Measurements from ENCODE around the gene TNNT2. TPM values are rescaled to one million over a fixed set of nuclear protein-coding genes. Genes with fewer than 3 reads are reported as not detected.

Gene TNNT2
- total RNA-seq, 1 donor from 2014 or later: 0.88 TPM

DNA sequence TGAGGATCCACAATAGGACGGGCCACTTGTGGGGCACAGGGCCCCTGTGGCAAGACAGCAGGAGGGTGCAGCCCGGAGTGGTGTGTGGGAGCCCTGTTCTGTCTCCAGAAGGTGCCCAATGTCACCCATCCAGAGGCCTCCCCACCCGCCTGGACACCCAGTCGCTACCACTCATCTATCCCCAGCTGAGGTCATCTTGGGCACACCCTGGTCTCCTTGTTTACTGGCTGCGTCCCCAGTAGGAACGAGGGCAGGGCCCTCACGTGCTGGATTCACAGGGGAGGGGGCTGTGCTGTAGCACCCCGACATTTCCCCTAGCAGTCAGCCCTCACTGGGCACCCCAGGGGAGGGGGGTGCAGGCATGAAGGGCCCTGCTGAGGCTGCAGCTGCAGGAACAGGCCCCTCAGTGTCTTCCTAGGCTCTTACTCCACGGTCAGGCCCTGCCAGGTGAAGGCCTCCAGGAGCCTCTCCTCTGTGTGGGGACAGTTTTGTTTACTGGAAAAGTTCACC is 2.3 kb upstream of the TNNT2 start:
- DNase-seq (ENCODE audit: extremely low read depth, low read depth, low spot score): no peak

DNA sequence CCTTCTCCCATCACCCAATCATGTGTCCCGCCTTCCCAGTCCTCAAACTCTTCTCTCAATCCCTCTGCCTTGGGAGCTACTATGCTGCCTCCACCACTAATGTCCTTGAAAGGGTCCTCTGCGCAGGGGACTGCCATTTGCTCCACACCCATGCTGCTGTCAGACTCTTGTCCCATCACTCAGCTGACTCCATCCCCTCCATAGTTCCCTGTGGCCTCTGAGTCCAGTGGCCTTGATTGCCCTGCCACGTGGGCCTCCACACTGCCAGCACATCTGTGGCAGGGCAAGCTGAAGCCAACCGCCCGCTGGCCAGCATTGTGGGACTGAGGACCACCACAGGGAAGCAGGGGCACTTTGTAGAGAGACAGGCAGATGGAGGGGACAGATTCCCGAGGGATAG is 1.3 kb upstream of the TNNT2 start:
- DNase-seq (ENCODE audit: extremely low read depth, low read depth, low spot score): no peak

DNA sequence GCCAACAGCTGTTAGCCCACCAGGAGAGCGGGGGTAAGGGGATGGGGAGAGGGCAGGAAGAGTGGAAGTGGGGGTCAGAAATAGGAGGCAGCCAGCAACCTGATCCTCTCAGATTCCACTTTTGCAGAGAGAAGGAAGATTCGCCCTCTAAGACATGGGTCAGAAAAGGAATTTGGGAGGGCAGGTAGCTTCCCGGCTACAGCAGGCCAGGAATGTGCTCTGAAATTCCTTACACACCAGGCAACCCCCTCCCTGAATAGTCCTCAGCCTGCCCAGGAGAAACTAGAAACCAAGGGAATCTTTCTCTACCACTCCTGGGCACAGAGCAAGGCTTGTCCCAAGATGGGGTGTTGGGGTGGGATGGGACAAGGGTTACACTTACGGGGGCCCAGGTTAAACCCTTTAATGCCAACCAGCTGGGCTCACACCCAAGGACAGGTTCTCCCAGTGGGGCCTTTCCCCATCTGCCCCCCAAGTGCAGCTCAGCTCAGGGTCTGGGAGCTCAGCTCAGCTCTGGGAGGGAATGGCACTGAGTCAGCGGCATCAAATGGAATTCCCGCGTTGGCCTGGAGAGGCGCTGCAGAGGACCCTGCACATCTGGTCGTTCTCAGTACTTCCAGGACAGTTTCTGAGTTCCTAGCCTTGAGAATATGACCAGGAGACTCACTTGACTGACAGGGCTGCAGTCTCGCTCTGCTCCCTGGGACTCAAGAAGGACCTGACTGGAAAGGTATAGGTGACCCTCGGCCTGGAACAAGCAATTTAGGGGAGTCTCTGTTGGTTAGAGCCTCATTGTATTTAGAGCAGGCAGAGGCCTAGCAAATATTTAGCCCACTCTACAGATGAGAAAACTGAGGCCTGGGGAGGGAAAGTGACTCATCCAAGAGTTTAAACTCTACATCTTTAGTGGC is 761 bp downstream of the TNNT2 start:
- peak; percentile 9 for DNase-seq (ENCODE audit: extremely low read depth, low read depth, low spot score)

DNA sequence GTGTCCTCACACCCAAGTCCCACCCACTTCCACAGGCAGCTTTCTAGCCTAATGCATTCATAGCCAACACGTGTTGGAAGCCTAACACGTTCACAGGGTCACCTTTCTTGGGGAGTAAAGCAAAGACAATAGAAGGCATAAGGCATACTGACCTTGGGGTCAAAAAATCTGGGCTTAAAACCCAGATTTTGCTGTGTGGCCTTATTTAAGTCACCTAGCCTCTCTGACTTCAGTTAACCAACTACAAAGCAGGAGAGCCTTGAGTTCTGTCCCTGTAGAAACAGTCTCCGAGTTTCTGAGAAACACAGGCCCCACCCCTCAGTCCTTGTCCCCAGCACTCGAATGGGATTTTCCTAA is 1.4 kb downstream of the TNNT2 start:
- DNase-seq (ENCODE audit: extremely low read depth, low read depth, low spot score): no peak

DNA sequence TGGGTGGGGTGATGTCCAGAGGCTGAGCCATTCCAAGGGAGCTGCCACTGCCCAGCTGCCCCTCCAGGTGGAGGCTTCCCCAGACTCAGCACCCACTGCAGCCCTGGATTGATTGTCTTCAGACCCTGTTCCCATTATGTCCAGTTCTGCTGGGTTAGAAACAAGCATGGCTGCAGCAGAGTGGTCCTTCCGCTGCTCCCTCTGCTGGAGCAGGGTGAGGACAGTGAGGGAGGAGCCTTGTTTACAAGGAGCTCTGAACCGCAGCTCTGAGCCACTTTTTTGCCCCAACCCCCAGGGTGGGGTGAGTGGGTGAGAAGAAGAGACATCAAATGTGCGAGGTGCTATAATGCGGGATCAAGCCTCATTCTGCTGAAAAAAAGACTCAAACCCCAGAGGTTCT is 2.3 kb downstream of the TNNT2 start:
- no peak for DNase-seq (ENCODE audit: extremely low read depth, low read depth, low spot score)

DNA sequence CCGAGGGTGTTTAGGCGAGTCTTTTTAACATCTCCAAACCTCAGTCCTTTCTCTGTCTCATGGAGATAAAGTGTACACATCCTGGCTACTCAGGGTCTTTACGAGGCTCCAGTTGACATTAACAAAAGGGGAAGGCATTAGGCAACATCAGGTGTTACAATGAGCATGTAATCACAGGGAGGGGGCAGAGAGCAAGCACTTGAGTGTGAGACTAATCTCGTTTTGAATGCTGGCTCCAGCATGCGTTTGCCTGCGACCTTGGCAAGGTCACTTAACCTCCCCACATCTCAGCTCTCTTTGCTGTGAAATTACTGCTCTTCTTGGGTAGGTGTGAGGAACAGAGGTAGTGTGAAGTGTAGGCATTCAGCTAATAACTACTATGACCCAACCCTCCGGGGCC is 3.1 kb downstream of the TNNT2 start:
- DNase-seq (ENCODE audit: extremely low read depth, low read depth, low spot score): no peak

DNA sequence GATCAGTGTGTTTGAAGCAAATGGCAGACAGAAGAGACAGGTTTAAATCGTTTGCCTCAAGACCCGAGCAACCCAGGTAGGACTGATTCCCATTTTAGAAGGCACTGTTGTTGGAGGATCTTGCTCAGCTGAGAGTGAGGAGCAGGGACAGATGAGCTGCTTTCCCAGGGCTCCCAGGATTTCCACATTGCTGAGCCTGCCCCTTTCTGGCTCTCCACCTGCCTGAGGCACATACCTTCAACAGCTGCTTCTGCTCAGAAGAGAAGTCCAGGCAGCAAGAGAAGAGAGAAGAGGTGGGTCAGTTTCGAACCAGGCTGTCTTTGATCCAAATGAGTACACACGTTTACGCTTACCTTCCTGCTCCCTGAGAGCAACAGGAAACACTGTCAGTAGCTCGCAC is 5.7 kb downstream of the TNNT2 start:
- DNase-seq (ENCODE audit: extremely low read depth, low read depth, low spot score): no peak

DNA sequence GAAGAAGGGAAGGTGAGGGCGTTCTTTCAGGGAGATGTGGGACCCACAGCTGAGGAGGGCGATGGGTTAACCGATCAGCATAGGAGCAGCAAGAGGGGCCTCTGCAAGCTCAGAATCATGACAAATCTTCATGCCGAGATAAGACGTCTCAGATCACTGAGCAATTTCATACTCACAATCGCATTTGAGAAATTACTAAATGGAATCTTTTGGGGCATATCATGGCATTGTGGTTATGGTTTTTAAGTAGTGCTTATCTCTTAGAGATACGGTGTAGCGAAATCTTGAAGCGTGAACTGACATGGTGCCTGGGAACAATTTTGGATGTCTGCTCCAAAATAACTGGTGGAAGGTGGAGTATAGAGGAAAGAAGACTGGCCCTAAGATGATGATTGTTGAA is 6.2 kb downstream of the TNNT2 start:
- DNase-seq (ENCODE audit: extremely low read depth, low read depth, low spot score): no peak

DNA sequence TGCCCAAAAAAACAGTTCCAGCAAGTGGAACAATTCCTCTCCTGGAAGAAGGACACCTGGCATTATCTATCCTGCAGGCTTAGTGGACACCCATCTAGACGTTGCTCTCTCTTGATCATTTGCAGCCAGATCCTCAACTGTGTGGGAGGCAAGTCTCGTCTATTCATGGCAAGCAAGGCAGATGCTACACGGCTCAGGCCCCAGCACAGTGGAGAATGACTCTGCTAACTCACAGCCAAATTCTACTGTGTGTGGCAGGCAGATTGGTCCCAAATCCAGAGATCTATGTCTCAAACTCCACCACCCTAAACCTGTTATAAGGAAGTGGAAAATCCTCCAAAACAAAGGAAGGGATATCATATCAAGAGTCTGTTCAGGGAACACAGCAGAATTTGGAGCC is 7.0 kb downstream of the TNNT2 start:
- no peak for DNase-seq (ENCODE audit: extremely low read depth, low read depth, low spot score)

DNA sequence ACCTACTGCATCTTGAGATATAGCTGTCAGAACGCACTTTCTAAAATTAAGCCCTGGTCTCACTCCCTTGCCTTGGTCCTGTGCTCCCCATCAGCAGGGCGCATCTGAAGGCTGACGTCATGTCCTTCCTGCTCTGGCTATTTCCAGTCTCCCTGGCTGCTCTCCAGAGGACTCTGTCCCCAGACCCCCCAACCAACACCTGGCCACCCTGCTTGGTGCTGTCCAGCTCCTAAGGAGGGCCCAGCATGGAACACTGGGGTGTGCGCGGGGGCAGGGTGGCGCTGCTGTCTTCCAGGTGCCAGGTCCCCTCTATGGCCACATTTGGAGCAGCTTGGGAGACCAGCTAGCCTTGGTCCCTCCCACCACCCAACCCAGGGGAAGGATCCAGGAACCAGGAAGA is 8.3 kb downstream of the TNNT2 start:
- no peak for DNase-seq (ENCODE audit: extremely low read depth, low read depth, low spot score)

DNA sequence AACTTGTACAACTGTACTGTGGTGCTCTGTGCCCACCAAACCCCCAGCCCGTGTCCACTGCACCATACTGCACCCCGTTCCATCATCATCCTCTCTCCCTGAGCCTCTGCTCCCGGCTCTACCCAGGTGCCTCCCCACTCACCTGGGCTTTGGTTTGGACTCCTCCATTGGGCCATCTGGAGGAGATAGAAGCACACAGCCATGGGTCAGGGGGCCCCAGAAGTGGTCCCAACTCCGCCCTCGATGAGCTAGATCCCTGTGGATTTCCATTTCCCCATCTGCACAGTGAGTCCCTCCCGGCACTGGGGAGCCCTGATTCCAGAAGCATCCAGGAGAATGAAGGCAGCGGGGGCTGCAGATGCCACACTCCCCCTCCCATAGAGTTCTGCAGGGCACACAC is 10.8 kb downstream of the TNNT2 start:
- DNase-seq (ENCODE audit: extremely low read depth, low read depth, low spot score): no peak

DNA sequence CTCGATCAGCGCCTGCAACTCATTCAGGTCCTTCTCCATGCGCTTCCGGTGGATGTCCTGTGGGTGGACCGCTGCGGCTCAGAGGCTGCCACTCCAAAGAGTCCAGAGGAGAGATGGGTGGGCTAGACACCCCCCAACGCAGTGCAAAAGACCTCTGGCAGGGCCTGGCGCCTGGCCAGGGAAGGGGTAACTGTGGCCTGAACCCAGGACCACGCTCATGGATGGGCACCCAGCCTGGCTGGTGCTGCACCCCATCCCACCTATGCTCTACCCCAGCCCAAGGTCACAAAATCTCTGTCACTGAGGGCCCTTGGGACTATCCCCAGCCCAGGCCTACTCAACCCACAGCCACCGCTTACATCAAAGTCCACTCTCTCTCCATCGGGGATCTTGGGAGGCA is 12.2 kb downstream of the TNNT2 start:
- no peak for DNase-seq (ENCODE audit: extremely low read depth, low read depth, low spot score)

DNA sequence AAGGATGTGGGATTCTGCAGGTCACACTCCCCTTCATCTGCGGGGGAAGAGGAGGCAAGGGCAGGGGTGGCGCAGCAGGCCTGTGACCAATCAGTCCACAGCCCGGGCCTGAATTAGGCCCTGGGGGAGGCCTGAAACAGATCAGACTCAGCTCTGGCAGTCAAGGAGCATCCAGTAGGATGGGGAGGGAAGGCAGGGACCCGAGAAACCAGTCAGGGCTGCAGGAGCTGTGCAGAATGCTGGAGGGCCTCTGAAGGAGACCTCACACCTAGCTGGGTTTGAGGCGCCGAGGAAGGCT is 12.7 kb downstream of the TNNT2 start:
- DNase-seq (ENCODE audit: extremely low read depth, low read depth, low spot score): no peak

DNA sequence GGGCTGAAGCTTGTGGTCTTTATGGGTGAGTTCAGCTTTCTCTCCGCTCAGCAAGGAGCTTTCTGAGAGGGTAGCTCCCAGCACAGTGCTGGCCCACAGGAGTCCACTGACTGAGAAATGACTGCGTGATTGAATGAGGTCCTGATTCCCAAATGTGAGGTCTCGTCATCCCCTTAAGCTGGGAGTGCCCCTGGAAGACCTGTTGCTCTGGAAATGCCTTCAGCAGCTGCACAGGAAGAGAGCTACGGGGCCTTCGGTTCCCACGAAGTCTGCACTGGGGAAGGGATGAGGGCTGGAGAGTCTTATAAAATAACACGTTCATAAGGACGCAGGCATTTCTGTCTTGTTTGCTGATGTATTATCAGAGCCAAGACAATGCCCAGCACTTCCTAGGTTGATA is 14.0 kb downstream of the TNNT2 start:
- no peak for DNase-seq (ENCODE audit: extremely low read depth, low read depth, low spot score)

DNA sequence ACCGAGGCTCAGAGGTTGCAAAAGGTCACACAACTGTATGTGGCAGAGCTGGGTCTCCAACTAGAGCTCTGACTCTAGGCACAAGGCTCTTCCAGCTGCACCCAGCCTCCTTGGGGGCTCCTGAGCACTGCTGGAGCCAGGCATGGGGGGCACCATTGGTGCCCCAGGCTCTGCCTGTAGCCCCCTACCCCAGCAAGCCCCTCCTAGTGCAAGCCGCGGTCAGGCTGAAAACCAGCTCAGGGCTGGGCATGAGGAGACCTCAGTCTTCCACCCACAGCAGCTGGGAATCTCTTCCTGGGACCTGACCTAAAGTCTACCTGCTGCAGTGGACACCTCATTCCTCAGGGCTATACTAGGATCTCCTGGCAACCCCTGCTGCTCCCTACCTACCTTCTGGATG is 14.6 kb downstream of the TNNT2 start:
- no peak for DNase-seq (ENCODE audit: extremely low read depth, low read depth, low spot score)

DNA sequence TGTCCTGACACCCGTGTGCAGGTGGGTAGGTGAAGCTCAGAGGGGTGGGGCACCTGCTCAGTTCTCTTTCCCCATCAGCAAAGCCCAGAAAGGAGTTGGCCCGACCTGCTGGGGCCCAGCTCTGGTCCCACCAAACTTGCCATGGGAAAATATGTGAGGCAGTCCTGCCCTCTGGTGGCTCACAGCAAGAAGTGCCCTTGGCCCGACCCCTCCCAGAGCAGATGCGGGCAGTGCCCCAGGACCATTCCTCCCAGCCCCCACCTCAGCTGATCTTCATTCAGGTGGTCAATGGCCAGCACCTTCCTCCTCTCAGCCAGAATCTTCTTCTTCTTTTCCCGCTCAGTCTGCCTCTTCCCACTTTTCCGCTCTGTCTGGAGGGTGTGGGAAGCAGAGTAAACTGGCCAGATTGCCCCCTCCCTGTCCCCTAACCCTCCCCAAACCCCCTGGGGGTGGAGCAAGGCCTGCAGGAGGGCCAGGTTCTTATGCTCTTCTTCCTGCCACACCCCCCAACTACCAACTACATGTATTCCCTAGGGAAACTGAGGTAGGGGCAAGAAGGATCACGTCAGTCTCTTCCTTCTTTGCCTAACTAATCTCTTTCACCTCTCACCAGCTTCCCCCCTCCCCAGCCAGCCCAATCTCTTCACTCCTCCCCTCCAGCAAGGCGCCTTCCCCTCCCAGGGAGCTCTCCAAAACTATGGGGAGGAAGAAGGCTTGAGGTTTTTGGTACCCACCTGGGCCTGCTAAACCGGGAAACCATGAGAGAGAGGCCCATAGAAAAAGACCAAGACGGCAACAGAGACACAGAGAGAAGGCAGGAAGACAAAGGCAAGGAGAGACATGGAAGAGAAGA is 15.6 kb downstream of the TNNT2 start:
- DNase-seq (ENCODE audit: extremely low read depth, low read depth, low spot score): peak; percentile 7

DNA sequence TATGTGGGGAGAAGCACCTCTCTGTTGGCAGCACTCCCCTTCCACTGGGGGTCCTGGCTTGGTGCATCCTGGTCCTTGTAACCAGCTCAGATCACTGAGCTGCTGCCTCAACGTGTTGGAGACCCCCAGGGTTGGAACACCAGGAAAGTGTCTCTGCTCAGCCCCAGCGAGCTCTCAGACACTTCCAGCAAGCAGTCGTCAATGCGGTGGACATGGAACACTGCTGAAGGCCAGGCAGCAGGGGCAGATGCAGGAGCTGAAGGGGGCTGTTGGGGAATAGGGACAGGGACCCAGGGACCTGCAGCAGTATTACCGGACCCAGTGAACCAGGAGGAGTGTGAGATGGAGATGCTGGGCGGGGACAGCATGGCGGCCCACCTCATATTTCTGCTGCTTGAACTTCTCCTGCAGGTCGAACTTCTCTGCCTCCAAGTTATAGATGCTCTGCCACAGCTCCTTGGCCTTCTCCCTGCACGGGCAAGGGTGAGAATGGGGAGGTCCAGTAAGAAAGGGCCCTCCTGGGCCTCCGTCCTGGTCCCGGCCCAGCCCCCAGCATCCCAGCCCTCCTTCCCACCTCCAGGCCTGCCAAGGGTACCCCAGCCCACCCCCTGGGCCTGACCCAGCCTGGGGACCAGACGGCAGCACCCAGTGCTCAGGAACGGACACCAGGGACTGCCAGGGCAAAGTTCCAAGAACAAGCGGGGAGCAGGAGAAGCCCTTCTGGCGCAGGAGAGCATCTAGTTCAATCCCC is 16.4 kb downstream of the TNNT2 start:
- no peak for DNase-seq (ENCODE audit: extremely low read depth, low read depth, low spot score)

DNA sequence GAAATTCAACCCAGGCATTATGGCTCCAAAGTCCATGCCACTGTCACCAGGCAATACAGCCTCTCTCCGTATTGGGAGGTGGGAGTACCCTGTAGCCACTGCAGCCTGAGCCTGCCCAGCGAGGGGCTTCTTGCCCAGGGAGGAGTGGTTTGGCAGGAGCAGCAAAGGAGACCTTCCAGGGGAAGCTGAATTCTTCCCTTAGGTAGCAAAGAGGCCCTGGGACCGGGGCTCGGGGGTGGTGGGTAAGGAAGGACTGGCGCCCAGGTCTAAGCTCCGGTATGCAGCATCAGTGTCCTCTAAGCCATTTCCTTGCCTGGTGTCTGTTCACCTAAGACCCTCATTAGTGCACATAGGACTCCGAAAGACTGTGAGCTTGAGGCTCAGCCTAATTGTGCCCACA is 17.0 kb downstream of the TNNT2 start:
- DNase-seq (ENCODE audit: extremely low read depth, low read depth, low spot score): no peak

DNA sequence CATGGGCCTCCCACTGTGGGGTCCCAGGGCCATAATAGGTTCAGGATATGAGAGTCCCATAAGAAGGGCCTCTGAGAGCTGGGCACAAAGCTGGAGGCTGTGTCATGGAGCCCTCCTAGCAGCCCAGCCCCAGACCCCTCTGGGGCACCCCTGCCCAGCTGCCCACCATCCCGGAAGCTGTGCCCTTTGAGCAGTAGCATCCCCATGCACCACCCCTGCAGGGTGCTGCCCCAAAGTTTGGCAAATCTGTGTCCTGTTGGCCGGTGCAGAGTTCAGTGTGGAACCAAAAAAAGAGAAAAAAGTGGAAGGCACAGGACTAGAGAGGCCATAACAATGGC is 17.6 kb downstream of the TNNT2 start:
- no peak for DNase-seq (ENCODE audit: extremely low read depth, low read depth, low spot score)

DNA sequence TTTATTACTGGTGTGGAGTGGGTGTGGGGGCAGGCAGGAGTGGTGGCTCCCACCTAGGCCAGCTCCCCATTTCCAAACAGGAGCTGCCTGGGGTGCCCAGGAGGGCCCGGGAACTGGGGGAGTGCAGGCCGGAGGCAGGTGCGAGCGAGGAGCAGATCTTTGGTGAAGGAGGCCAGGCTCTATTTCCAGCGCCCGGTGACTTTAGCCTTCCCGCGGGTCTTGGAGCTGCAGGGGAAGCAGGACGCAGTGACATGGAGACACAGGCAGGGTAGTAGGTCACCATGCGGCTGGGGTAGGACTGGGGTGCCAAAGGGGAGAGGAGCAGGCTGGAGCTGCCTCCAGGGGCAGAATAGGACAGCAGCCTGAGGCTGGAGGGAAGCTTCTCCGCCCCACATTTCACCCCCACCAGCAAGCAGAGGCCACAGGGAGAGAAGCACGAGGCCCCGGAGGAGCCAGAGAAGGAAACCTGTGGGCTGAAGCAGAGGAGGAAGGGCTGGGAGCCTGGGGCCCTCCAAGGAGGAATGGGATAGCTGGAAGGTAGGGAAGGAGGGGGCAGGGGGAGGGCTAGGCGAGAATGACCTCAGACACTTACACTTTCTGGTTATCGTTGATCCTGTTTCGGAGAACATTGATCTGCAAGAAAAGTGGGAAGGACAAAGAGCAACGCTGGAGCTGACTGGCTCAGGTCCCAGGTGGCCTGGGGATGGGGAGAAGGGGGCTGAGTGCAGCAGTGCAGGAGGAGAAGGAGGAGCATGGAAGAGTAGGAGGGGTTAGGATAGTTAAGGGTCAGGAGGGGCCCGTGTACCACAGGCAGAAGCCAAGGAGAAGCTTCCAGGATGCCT is 18.2 kb downstream of the TNNT2 start:
- DNase-seq (ENCODE audit: extremely low read depth, low read depth, low spot score): no peak

DNA sequence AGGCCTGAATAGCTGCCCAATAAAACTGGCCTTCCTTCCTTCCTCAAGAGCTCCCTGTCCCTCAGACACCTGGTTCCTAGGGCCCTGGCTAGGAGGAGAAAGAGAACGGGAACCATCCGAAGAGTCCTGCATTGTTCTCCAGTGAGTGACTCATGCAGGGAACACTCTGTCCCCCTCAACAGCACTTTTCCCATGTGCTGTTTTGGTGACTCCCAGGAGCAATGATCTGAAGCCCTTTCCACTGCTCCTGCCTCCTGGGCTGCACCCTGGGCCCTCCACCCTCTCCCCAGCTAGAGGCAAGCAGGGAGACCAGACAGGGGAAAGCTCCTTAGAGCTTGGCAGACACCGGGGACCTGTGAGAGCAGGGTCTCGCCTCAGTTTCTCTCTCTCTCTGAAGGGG is 18.9 kb downstream of the TNNT2 start:
- no peak for DNase-seq (ENCODE audit: extremely low read depth, low read depth, low spot score)

All from glomerular endothelial cell (primary cell).